Chondrocyte (in vitro differentiated cells): ENCODE measurements around the gene SNORC. TPM values are rescaled to one million over a fixed set of nuclear protein-coding genes. Genes with fewer than 3 reads are reported as not detected.

Experiments used
- DNase-seq: peaks from one replicate; pipeline ENCODE4 v3.0.0; 2021; ENCODE audit warnings: mixed read lengths, low spot score
- H3K27ac Mint-ChIP-seq: one replicate; pipeline ENCODE4 v1.8.0; 2021; ENCODE audit warnings: mild to moderate bottlenecking, moderate library complexity, mixed read lengths; ENCODE audit not compliant: unreplicated experiment
- H3K27me3 Mint-ChIP-seq: 2 replicates; pipeline ENCODE4 v1.8.0; 2021; ENCODE audit warnings: low read depth, mixed read lengths
- H3K36me3 Mint-ChIP-seq: 2 replicates; pipeline ENCODE4 v1.8.0; 2021; ENCODE audit warnings: low read depth, mixed read lengths
- H3K4me1 Mint-ChIP-seq: 2 replicates; pipeline ENCODE4 v1.8.0; 2021; ENCODE audit warnings: low read depth, mild to moderate bottlenecking, mixed read lengths
- H3K4me3 Mint-ChIP-seq: one replicate; pipeline ENCODE4 v1.8.0; 2021; ENCODE audit warnings: mild to moderate bottlenecking, moderate library complexity, mixed read lengths; ENCODE audit not compliant: unreplicated experiment
- H3K9me3 Mint-ChIP-seq: 2 replicates; pipeline ENCODE4 v1.8.0; 2021; ENCODE audit warnings: low read depth, mixed read lengths
- CTCF ChIP-seq: fragments of 200-600 bp; sonication (generic); IDR thresholded peaks from 2 replicates; pipeline ENCODE4 v1.5.0; 2021; ENCODE audit warnings: antibody characterized with exemption, mild to moderate bottlenecking, moderate library complexity
- total RNA-seq: library from RNA; stranded (reverse); gene quantifications from 3 replicates; pipeline ENCODE4 v1.2.1, GENCODE V29; 2021

Gene SNORC
- total RNA-seq, 1 donor from 2014 or later, result 2.1 TPM

- peaks cover 30% of the 10 kb centered on the region for H3K27me3 Mint-ChIP-seq
- no peaks in the 10 kb centered on the region for H3K4me1 Mint-ChIP-seq
- no peak for DNase-seq
- H3K27ac Mint-ChIP-seq, result no peak overlapping the region
- no peak for TF ChIP-seq CTCF
- peaks cover 26% of the 10 kb centered on the region for H3K9me3 Mint-ChIP-seq
- H3K36me3 Mint-ChIP-seq, result peaks cover 7% of the 10 kb centered on the region
- no peak overlapping the region for H3K4me3 Mint-ChIP-seq
Observed at GRCh38 chr2:232913903-232914302, 43.8 kb downstream of the SNORC start.

- Mint-ChIP-seq H3K27ac (no peak overlapping the region), H3K4me1 (no peaks in the 10 kb centered on the region), H3K27me3 (peaks cover 36% of the 10 kb centered on the region), H3K9me3 (no peaks in the 10 kb centered on the region), H3K36me3 (no peaks in the 10 kb centered on the region), H3K4me3 (no peak overlapping the region)
- DNase-seq, result no peak
- TF ChIP-seq CTCF, result no peak
Observed at GRCh38 chr2:232919141-232919540, 49.1 kb downstream of the SNORC start.

GRCh38 chr2:232920055-232920454 lies 50.0 kb downstream of the SNORC start:
- no peaks in the 10 kb centered on the region for H3K4me1 Mint-ChIP-seq
- H3K4me3 Mint-ChIP-seq, result no peak overlapping the region
- peaks cover 41% of the 10 kb centered on the region for H3K27me3 Mint-ChIP-seq
- H3K9me3 Mint-ChIP-seq, result peaks cover 3% of the 10 kb centered on the region
- H3K27ac Mint-ChIP-seq, result no peak overlapping the region
- no peak for DNase-seq
- H3K36me3 Mint-ChIP-seq, result peaks cover under 1% of the 10 kb centered on the region
- no peak for TF ChIP-seq CTCF

- Mint-ChIP-seq H3K27ac (no peak overlapping the region), H3K4me3 (no peak overlapping the region), H3K4me1 (no peaks in the 10 kb centered on the region), H3K27me3 (peaks cover 42% of the 10 kb centered on the region), H3K9me3 (peaks cover 3% of the 10 kb centered on the region), H3K36me3 (peaks cover 2% of the 10 kb centered on the region)
- no peak for TF ChIP-seq CTCF
- no peak for DNase-seq
Observed at GRCh38 chr2:232920760-232921159, 50.7 kb downstream of the SNORC start.

- no peak for DNase-seq
- no peak overlapping the region for H3K27ac Mint-ChIP-seq
- H3K4me1 Mint-ChIP-seq, result peaks cover 6% of the 10 kb centered on the region
- TF ChIP-seq CTCF, result no peak
- H3K27me3 Mint-ChIP-seq, result peaks cover 43% of the 10 kb centered on the region
- peaks cover 3% of the 10 kb centered on the region for H3K9me3 Mint-ChIP-seq
- H3K36me3 Mint-ChIP-seq, result peaks cover 2% of the 10 kb centered on the region
- H3K4me3 Mint-ChIP-seq, result no peak overlapping the region
Observed at GRCh38 chr2:232924433-232924832, 54.4 kb downstream of the SNORC start.
